GM12874 (cell line): ENCODE results near the gene PPIH.

ENCODE experiments used
- CTCF ChIP-seq: IDR thresholded peaks from 2 replicates; pipeline ENCODE4 v1.5.1; 2011; ENCODE audit warnings: low read depth, mild to moderate bottlenecking, control low read depth, low read length, moderate library complexity; ENCODE audit not compliant: insufficient read depth

Gene PPIH

GRCh38 chr1:42684139-42684538, 25.9 kb downstream of the PPIH start:
- no peak for TF ChIP-seq CTCF

- no peak for TF ChIP-seq CTCF
These were observed 28.2 kb downstream of the PPIH start for GRCh38 chr1:42686418-42686817.

- TF ChIP-seq CTCF: no peak
These were observed 31.7 kb downstream of the PPIH start for GRCh38 chr1:42689912-42690311.

- no peak for TF ChIP-seq CTCF
These were observed 32.4 kb downstream of the PPIH start for GRCh38 chr1:42690477-42691156.

- TF ChIP-seq CTCF: no peak
These were observed 32.9 kb downstream of the PPIH start for GRCh38 chr1:42691157-42691498.

GRCh38 chr1:42692461-42692860, 34.2 kb downstream of the PPIH start:
- TF ChIP-seq CTCF: no peak

- TF ChIP-seq CTCF: no peak
These were observed 34.7 kb downstream of the PPIH start for GRCh38 chr1:42692911-42693310.
